ENCODE data around the gene PRR15.

PRR15 gene

DNA sequence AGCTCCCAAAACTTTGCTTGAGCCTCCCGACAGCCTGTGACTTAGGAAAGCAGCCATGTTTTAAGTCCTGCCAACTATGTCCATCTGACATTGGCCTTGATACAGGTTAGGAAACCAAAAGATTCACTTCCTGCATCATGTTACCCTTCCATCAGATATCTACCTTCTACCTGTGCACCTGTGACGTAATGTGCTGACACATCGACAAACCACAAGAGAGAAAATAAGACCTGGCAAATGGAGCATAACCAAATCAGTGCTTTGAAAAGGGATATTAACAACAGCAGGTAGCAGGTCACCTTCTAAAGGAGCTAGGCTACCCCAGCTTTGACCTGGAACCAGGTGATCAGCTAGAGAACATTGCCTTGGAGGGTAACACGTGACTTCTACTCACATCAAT is 14.8 kb upstream of the PRR15 start:
- no peak overlapping the region for H3K9ac ChIP-seq
- H3K79me2 ChIP-seq (ENCODE audit: insufficient read depth, low read depth) = no peaks in the 10 kb centered on the region
- H2AFZ ChIP-seq (ENCODE audit: low read depth) = no peak overlapping the region
- H3K4me2 ChIP-seq = no peak overlapping the region
- H3K27me3 ChIP-seq (ENCODE audit: insufficient read depth, low read depth) = no peaks in the 10 kb centered on the region
- no peaks in the 10 kb centered on the region for H3K4me1 ChIP-seq (ENCODE audit: low read depth, poor library complexity, severe bottlenecking)
- H3K36me3 ChIP-seq (ENCODE audit: insufficient read depth) = no peaks in the 10 kb centered on the region
- H4K20me1 ChIP-seq (ENCODE audit: insufficient read depth) = no peaks in the 10 kb centered on the region
- no peak overlapping the region for H3K27ac ChIP-seq
- H3K4me3 ChIP-seq (IDR thresholded peaks at IDR 0.05; ENCODE audit: insufficient read depth, low read depth, low read length) = no peak overlapping the region
- TF ChIP-seq, protein P1, sequence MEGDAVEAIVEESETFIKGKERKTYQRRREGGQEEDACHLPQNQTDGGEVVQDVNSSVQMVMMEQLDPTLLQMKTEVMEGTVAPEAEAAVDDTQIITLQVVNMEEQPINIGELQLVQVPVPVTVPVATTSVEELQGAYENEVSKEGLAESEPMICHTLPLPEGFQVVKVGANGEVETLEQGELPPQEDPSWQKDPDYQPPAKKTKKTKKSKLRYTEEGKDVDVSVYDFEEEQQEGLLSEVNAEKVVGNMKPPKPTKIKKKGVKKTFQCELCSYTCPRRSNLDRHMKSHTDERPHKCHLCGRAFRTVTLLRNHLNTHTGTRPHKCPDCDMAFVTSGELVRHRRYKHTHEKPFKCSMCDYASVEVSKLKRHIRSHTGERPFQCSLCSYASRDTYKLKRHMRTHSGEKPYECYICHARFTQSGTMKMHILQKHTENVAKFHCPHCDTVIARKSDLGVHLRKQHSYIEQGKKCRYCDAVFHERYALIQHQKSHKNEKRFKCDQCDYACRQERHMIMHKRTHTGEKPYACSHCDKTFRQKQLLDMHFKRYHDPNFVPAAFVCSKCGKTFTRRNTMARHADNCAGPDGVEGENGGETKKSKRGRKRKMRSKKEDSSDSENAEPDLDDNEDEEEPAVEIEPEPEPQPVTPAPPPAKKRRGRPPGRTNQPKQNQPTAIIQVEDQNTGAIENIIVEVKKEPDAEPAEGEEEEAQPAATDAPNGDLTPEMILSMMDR (conservative IDR thresholded peaks at IDR 0.05; ENCODE audit: low read depth, low read length) = no peak

DNA sequence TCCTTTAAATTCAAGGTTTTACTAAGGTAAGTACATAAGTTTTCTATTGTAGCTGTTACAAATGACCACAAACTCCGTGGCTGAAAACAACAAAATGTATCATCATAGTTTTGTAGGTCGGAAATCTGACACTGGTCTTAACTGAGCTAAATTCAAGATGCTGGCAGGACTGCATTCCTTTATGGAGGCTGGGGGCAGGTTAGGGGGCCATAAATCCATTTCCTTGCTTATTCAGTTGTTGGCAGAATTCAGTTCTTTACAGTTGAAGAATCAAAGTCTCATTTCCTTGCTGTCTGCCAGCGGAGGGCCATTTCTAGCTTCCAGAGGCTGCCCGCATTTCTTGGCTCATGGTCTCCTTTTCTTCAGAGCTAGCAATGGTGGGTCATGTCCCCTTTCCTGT is 11.2 kb upstream of the PRR15 start:
- H2AFZ ChIP-seq (ENCODE audit: low read depth) = no peak overlapping the region
- H3K36me3 ChIP-seq (ENCODE audit: insufficient read depth) = no peaks in the 10 kb centered on the region
- H3K27ac ChIP-seq = no peak overlapping the region
- H3K4me3 ChIP-seq (IDR thresholded peaks at IDR 0.05; ENCODE audit: insufficient read depth, low read depth, low read length) = no peak overlapping the region
- no peaks in the 10 kb centered on the region for H3K4me1 ChIP-seq (ENCODE audit: low read depth, poor library complexity, severe bottlenecking)
- H4K20me1 ChIP-seq (ENCODE audit: insufficient read depth) = no peaks in the 10 kb centered on the region
- no peak overlapping the region for H3K9ac ChIP-seq
- no peaks in the 10 kb centered on the region for H3K27me3 ChIP-seq (ENCODE audit: insufficient read depth, low read depth)
- TF ChIP-seq, protein P1 (conservative IDR thresholded peaks at IDR 0.05; ENCODE audit: low read depth, low read length) = no peak
- no peak overlapping the region for H3K4me2 ChIP-seq
- H3K79me2 ChIP-seq (ENCODE audit: insufficient read depth, low read depth) = no peaks in the 10 kb centered on the region

- no peak overlapping the region for H2AFZ ChIP-seq (ENCODE audit: low read depth)
- H3K27ac ChIP-seq = no peak overlapping the region
- no peaks in the 10 kb centered on the region for H4K20me1 ChIP-seq (ENCODE audit: insufficient read depth)
- H3K79me2 ChIP-seq (ENCODE audit: insufficient read depth, low read depth) = no peaks in the 10 kb centered on the region
- TF ChIP-seq, protein P1 (conservative IDR thresholded peaks at IDR 0.05; ENCODE audit: low read depth, low read length) = no peak
- no peak overlapping the region for H3K4me3 ChIP-seq (IDR thresholded peaks at IDR 0.05; ENCODE audit: insufficient read depth, low read depth, low read length)
- H3K36me3 ChIP-seq (ENCODE audit: insufficient read depth) = no peaks in the 10 kb centered on the region
- no peak overlapping the region for H3K4me2 ChIP-seq
- H3K27me3 ChIP-seq (ENCODE audit: insufficient read depth, low read depth) = no peaks in the 10 kb centered on the region
- no peaks in the 10 kb centered on the region for H3K4me1 ChIP-seq (ENCODE audit: low read depth, poor library complexity, severe bottlenecking)
- H3K9ac ChIP-seq = no peak overlapping the region
These were observed 8.6 kb upstream of the PRR15 start for GRCh38 chr7:29555061-29555460.

DNA sequence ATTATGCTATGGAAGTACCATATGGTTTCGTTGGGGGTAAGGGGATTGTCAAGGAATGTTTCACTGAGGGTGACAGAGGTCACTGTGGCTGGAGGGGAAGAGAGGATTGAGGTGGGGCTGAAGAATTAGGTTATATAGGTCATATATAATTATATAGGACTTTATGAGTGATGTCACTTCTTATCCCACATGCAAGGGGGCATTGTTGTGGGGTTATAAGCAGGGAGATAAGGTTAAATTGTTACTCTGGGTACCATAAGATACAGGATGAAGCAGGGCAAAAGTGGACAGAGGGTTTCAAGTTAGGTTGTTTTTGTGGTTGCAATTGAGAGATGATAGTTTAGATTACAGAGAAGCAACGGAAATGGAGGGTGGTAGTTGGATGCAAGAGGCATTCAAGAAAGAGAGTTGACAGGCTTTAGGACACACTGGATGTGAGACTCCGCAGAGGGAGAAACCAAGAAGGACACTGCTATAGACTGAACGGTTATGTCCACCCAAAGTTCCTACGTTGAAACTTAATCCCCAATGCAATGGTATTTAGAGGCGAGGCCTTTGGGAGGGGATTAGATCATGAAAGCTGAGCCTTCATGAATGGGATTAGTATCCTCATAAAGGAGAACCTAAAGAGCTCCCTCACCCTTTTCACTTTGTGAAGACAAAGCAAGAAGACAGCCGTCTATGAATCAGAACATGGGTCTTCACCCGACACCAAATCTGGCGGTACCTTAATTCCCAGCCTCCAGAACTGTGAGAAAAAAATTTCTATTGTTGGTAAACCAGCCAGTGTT is 7.0 kb upstream of the PRR15 start:
- H3K4me2 ChIP-seq = no peak overlapping the region

More for the DNA sequence above, 7.0 kb upstream of the PRR15 start:
- Histone ChIP-seq H4K20me1 (ENCODE audit: insufficient read depth) (no peaks in the 10 kb centered on the region), H3K4me1 (ENCODE audit: low read depth, poor library complexity, severe bottlenecking) (no peaks in the 10 kb centered on the region), H3K79me2 (ENCODE audit: insufficient read depth, low read depth) (no peaks in the 10 kb centered on the region), H3K27me3 (ENCODE audit: insufficient read depth, low read depth) (no peaks in the 10 kb centered on the region), H3K4me3 (IDR thresholded peaks at IDR 0.05; ENCODE audit: insufficient read depth, low read depth, low read length) (no peak overlapping the region), H3K9ac (no peak overlapping the region), H3K36me3 (ENCODE audit: insufficient read depth) (no peaks in the 10 kb centered on the region), H3K27ac (no peak overlapping the region), H2AFZ (ENCODE audit: low read depth) (no peak overlapping the region)
- TF ChIP-seq, protein P1 (conservative IDR thresholded peaks at IDR 0.05; ENCODE audit: low read depth, low read length) = peak; percentile 45
